Transverse colon (tissue), 4 donors: Measurements from ENCODE around the gene MPHOSPH10. TPM values are rescaled to one million over a fixed set of nuclear protein-coding genes. Genes with fewer than 3 reads are reported as not detected.

ENCODE experiments used
- DNase-seq: peaks from one replicate; pipeline ENCODE4 v3.0.0-alpha.2; 2019
- H3K27ac ChIP-seq, 4 donors: fragments of 200-600 bp; sonication (generic); 2 replicates each; pipeline ENCODE4 v1.5.1; 2016 to 2018; ENCODE audit warnings: inconsistent platforms in 4 of 4
- H3K27me3 ChIP-seq: fragments of 200-600 bp; sonication (generic); 2 replicates; pipeline ENCODE4 v1.5.1; 2017; ENCODE audit warnings: inconsistent platforms
- H3K36me3 ChIP-seq, 4 donors: fragments of 200-600 bp; sonication (generic); 2 replicates each; pipeline ENCODE4 v1.5.1; 2017 to 2019; ENCODE audit warnings: inconsistent platforms in 4 of 4
- H3K4me1 ChIP-seq, 4 donors: fragments of 200-600 bp; sonication (generic); 2 replicates each; pipeline ENCODE4 v1.5.1; 2017 to 2020; ENCODE audit warnings: inconsistent platforms in 4 of 4
- H3K4me3 ChIP-seq, 4 donors: fragments of 200-600 bp; sonication (generic); 1 replicate in 1 of 4; 2 replicates in 3 of 4; pipeline versions ENCODE4 v1.5.1 to v1.6.1; 2017 to 2019; ENCODE audit warnings: inconsistent platforms in 4 of 4
- H3K9me3 ChIP-seq, 2 donors: fragments of 200-600 bp; sonication (generic); 2 replicates each; pipeline ENCODE4 v1.5.1; 2017 to 2019; ENCODE audit warnings: inconsistent platforms in 2 of 2
- EP300 ChIP-seq: sonication (generic); formaldehyde crosslinking; IDR thresholded peaks from one replicate; pipeline ENCODE4 v1.6.1; 2017; ENCODE audit warnings: antibody characterized with exemption, low read depth
- POLR2A ChIP-seq: fragments of 450-650 bp; IDR thresholded peaks from one replicate; pipeline ENCODE4 v1.6.1; 2016; ENCODE audit warnings: antibody characterized with exemption, mild to moderate bottlenecking, moderate library complexity
- POLR2AphosphoS5 ChIP-seq, 3 donors: sonication (generic); formaldehyde crosslinking; IDR thresholded peaks; one replicate each; pipeline ENCODE4 v1.6.1; 2016; ENCODE audit warnings: antibody characterized with exemption in 3 of 3
- WGBS, 2 donors: methylation state at CpG; one replicate each; pipeline ENCODE4 v1.1.5; 2018; ENCODE audit warnings: low coverage in 1 of 2; 5-methylcytosine and 5-hydroxymethylcytosine counted together
- in situ Hi-C, 4 donors: fragments of 200-750 bp; cut with MboI; loops; one replicate each; pipeline versions ENCODE4 v1.15.0 to v1.15.1; 2017; ENCODE audit warnings: low sequenced_read_pairs in 3 of 4, low pct_ligation_motif_present in 1 of 4, low pct_unique_long_range_greater_than_20kb in 1 of 4
- intact Hi-C: fragments of 100-400 bp; cut with DNase I; formaldehyde crosslinking; loops from one replicate; pipeline ENCODE4 v1.15.1; 2023; ENCODE audit warnings: low total_unique reads
- small RNA-seq, 4 donors: library from RNA; depleted of rRNA; stranded (forward); fragments of <200 nt; gene quantifications; one replicate each; pipeline ENCODE3, GENCODE V24; 2016
- total RNA-seq, 4 donors: library from RNA; depleted of rRNA; stranded (reverse); fragments of >200 nt; gene quantifications; one replicate each; pipeline ENCODE4 v1.1.0, GENCODE V29; 2016
- TF ChIP-seq, protein P1 (sequence below), 5 experiments: fragments of 200-600 bp in 3 of 5; fragments of 450-650 bp in 2 of 5; sonication (generic) in 3 of 5; IDR thresholded peaks; 1 replicate in 2 of 5; 2 replicates in 3 of 5; pipeline ENCODE4 v1.5.1; 2016 to 2017; ENCODE audit warnings: antibody characterized with exemption in 5 of 5, inconsistent platforms in 3 of 5, mild to moderate bottlenecking in 2 of 5, moderate library complexity in 1 of 5

Gene MPHOSPH10
- total RNA-seq, 4 donors from 2014 or later, result 7.5 to 22.9 (median 12.8) TPM

DNA sequence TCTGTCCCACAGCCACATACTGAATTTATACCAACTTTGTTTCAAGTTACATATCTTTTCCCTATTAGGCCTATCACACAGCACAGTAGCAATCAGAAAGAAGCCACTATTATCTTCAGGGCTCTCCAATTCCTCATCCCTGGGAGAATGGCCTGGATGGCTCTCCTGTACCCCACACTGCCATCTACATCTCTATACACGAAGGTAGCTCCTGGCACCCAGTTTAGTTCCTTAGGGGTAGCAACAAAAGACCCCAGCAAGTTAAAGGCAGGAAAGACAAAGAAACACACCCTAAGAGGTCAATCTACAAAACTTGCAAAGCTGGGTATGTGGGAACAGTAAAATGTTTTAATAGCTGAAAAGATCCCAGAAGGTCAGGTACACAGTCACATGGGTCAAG lies 56.5 kb downstream of the MPHOSPH10 start:
- H3K27ac ChIP-seq, result no peak overlapping the region
- in situ Hi-C loops, result no loop called here
- H3K27me3 ChIP-seq, result no peaks in the 10 kb centered on the region
- H3K4me1 ChIP-seq, result no peaks in the 10 kb centered on the region
- H3K4me3 ChIP-seq, result no peak overlapping the region
- H3K36me3 ChIP-seq, result no peaks in the 10 kb centered on the region
- DNase-seq, result no peak
- TF ChIP-seq POLR2AphosphoS5 (IDR thresholded peaks at IDR 0.05) (no peak), POLR2A (no peak), EP300 (no peak)
- TF ChIP-seq, protein P1, sequence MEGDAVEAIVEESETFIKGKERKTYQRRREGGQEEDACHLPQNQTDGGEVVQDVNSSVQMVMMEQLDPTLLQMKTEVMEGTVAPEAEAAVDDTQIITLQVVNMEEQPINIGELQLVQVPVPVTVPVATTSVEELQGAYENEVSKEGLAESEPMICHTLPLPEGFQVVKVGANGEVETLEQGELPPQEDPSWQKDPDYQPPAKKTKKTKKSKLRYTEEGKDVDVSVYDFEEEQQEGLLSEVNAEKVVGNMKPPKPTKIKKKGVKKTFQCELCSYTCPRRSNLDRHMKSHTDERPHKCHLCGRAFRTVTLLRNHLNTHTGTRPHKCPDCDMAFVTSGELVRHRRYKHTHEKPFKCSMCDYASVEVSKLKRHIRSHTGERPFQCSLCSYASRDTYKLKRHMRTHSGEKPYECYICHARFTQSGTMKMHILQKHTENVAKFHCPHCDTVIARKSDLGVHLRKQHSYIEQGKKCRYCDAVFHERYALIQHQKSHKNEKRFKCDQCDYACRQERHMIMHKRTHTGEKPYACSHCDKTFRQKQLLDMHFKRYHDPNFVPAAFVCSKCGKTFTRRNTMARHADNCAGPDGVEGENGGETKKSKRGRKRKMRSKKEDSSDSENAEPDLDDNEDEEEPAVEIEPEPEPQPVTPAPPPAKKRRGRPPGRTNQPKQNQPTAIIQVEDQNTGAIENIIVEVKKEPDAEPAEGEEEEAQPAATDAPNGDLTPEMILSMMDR (IDR thresholded peaks at IDR 0.05), result no peak
- H3K9me3 ChIP-seq, result no peaks in the 10 kb centered on the region
- intact Hi-C loops, result no loop called here
- 81 to 100% methylated on average over 1 of the region's 1 CpG for WGBS, 2 donors

- H3K27ac ChIP-seq, result no peak overlapping the region
- WGBS, 2 donors, result 77 to 86% methylated on average over 2 of the region's 2 CpGs
- H3K4me3 ChIP-seq, result no peak overlapping the region
- no peaks in the 10 kb centered on the region for H3K36me3 ChIP-seq
- no peaks in the 10 kb centered on the region for H3K4me1 ChIP-seq
- TF ChIP-seq, protein P1 (IDR thresholded peaks at IDR 0.05), result no peak
- no peak for TF ChIP-seq EP300
- in situ Hi-C loops, result no loop called here
- intact Hi-C loops, result no loop called here
- DNase-seq, result no peak
- H3K9me3 ChIP-seq, result no peaks in the 10 kb centered on the region
- H3K27me3 ChIP-seq, result no peaks in the 10 kb centered on the region
Measured at GRCh38 chr2:71187589-71187988, 57.2 kb downstream of the MPHOSPH10 start.

GRCh38 chr2:71190656-71191569 lies 60.5 kb downstream of the MPHOSPH10 start:
- no peak for DNase-seq
- TF ChIP-seq, protein P1 (IDR thresholded peaks at IDR 0.05), result no peak
- in situ Hi-C loops, result no loop called here
- no peak overlapping the region for H3K4me3 ChIP-seq
- intact Hi-C loops, result no loop called here
- no peaks in the 10 kb centered on the region for H3K27me3 ChIP-seq
- H3K36me3 ChIP-seq, result no peaks in the 10 kb centered on the region
- no peak overlapping the region for H3K27ac ChIP-seq
- no peaks in the 10 kb centered on the region for H3K4me1 ChIP-seq
- WGBS, 2 donors, result 68 to 76% methylated on average over 3 of the region's 3 CpGs
- H3K9me3 ChIP-seq, result no peaks in the 10 kb centered on the region

DNA sequence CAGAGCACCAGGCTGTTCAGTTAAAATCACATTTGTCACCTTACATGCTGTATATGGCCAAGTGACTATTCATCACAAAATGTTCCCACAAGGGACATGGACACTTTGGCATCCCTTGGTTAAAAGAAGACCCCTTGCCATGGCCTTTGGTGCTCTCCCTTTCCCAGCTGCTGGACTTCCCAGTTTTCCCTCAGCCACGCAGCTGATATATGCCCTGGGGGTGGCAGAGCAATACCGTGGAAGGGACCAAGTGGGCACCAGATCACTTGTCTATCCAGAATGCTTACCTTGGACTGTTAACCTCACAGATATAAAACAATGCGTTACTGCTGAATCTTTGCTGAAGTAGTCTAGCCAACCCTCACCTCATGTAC lies 61.1 kb downstream of the MPHOSPH10 start:
- 85 to 100% methylated on average over 1 to 3 of the region's 3 CpGs for WGBS, 2 donors
- no peak for DNase-seq
- Histone ChIP-seq H3K27ac (no peak overlapping the region), H3K27me3 (no peaks in the 10 kb centered on the region), H3K4me3 (no peak overlapping the region), H3K9me3 (no peaks in the 10 kb centered on the region), H3K4me1 (no peaks in the 10 kb centered on the region), H3K36me3 (no peaks in the 10 kb centered on the region)
- in situ Hi-C loops, result no loop called here
- intact Hi-C loops, result no loop called here
- TF ChIP-seq POLR2AphosphoS5 (IDR thresholded peaks at IDR 0.05) (no peak), EP300 (no peak), POLR2A (no peak)
- TF ChIP-seq, protein P1 (IDR thresholded peaks at IDR 0.05), result no peak

Small RNA genes lying within 50 kb of the gene (small RNA-seq; reads per million reads assigned to genes)
- gene AC007881.1, result 0 reads per million in 4 donors

Other genes with a start within 250 kb of the MPHOSPH10 start
- not detected for gene VAX2, start 230.1 kb upstream of the MPHOSPH10 start, total RNA-seq
- not detected for gene ATP6V1B1, start 194.7 kb upstream of the MPHOSPH10 start, total RNA-seq
- 1 to 10 TPM in 1 of 4 donors, under 1 TPM in 1, not detected in 2; 0.96 to 1.7 TPM for gene ANKRD53, start 152.0 kb upstream of the MPHOSPH10 start, total RNA-seq
- gene TEX261, start 135.8 kb upstream of the MPHOSPH10 start, total RNA-seq, result 10 to 100 TPM; 14.6 to 34.5 (median 30.5) TPM
- gene NAGK, start 62.0 kb upstream of the MPHOSPH10 start, total RNA-seq, result 100 to 1,000 TPM in 1 of 4 donors, 10 to 100 TPM in 3; 58.0 to 125 (median 67.6) TPM
- gene MCEE, start 405 bp upstream of the MPHOSPH10 start, total RNA-seq, result 10 to 100 TPM in 3 of 4 donors, not detected in 1; 10.3 to 24.1 (median 18.6) TPM
- gene PAIP2B, start 96.5 kb downstream of the MPHOSPH10 start, total RNA-seq, result 1 to 10 TPM; 1.2 to 7.0 (median 3.6) TPM
- gene ZNF638, start 201.1 kb downstream of the MPHOSPH10 start, total RNA-seq, result 100 to 1,000 TPM in 3 of 4 donors, 10 to 100 TPM in 1; 99.9 to 181 (median 142) TPM